ENCODE results near the gene AFM. TPM values are rescaled to one million over a fixed set of nuclear protein-coding genes. Genes with fewer than 3 reads are reported as not detected.

Gene AFM
- total RNA-seq, 6 experiments from 2014 or later, result 129 to 320 (median 169) TPM

GRCh38 chr4:73518340-73518739 lies 36.8 kb downstream of the AFM start:
- Histone ChIP-seq H3K36me3 (peaks cover 0 to 55% (median 22%) of the 10 kb centered on the region in 4 donors), H3K4me1 (no peaks in the 10 kb centered on the region), H3K27ac (no peak overlapping the region), H3K4me3 (no peak overlapping the region), H3K27me3 (no peaks in the 10 kb centered on the region), H3K9me3 (no peaks in the 10 kb centered on the region)
- peak in 2 of 4 donors; percentile 16 to 23 for ATAC-seq
- no CpG with 5 or more reads among the region's 3 CpGs for WGBS (ENCODE audit: insufficient coverage, low coverage, low lambda C conversion rate, missing lambda C conversion rate)
- no peak for DNase-seq
- no peak for TF ChIP-seq CTCF (IDR thresholded peaks at IDR 0.05)
- intact Hi-C loops (cut with DNase I), result no loop called here

- Histone ChIP-seq H3K27me3 (no peaks in the 10 kb centered on the region), H3K4me3 (no peak overlapping the region), H3K4me1 (no peaks in the 10 kb centered on the region), H3K36me3 (peaks cover 0 to 80% (median 31%) of the 10 kb centered on the region in 4 donors), H3K27ac (no peak overlapping the region), H3K9me3 (no peaks in the 10 kb centered on the region)
- no peak for TF ChIP-seq POLR2A (IDR thresholded peaks at IDR 0.05)
- no peak for TF ChIP-seq CTCF (IDR thresholded peaks at IDR 0.05)
- intact Hi-C loops (cut with DNase I), result no loop called here
- DNase-seq (no peak), ATAC-seq (peak in 2 of 4 donors; percentile 19 to 23)
- WGBS (ENCODE audit: insufficient coverage, low coverage, low lambda C conversion rate, missing lambda C conversion rate), result 61% methylated on average over 2 of the region's 4 CpGs
These were observed 39.3 kb downstream of the AFM start for GRCh38 chr4:73520821-73521220.

GRCh38 chr4:73523126-73523525 lies 41.6 kb downstream of the AFM start:
- H3K36me3 ChIP-seq, result peaks cover 0 to 90% (median 34%) of the 10 kb centered on the region in 4 donors
- 92% methylated on average over 2 of the region's 2 CpGs for WGBS (ENCODE audit: insufficient coverage, low coverage, low lambda C conversion rate, missing lambda C conversion rate)
- no peak for ATAC-seq

GRCh38 chr4:73525611-73526010 lies 44.1 kb downstream of the AFM start:
- H3K4me1 ChIP-seq, result peaks cover 0 to 5% (median 0%) of the 10 kb centered on the region in 4 donors
- no peaks in the 10 kb centered on the region for H3K9me3 ChIP-seq
- H3K4me3 ChIP-seq, result no peak overlapping the region
- TF ChIP-seq CTCF (IDR thresholded peaks at IDR 0.05) (no peak), POLR2A (IDR thresholded peaks at IDR 0.05) (no peak)
- ATAC-seq, result no peak
- H3K27ac ChIP-seq, result no peak overlapping the region
- no peak for DNase-seq
- WGBS (ENCODE audit: insufficient coverage, low coverage, low lambda C conversion rate, missing lambda C conversion rate), result 80% methylated on average over 1 of the region's 1 CpG
- no peaks in the 10 kb centered on the region for H3K27me3 ChIP-seq
- intact Hi-C loops (cut with DNase I), result no loop called here
- H3K36me3 ChIP-seq, result peaks cover 0 to 83% (median 26%) of the 10 kb centered on the region in 4 donors

More at GRCh38 chr4:73523126-73523525, 41.6 kb downstream of the AFM start:
- no peak overlapping the region for H3K27ac ChIP-seq
- no peaks in the 10 kb centered on the region for H3K4me1 ChIP-seq
- no peak for DNase-seq
- no peak for TF ChIP-seq CTCF (IDR thresholded peaks at IDR 0.05)
- no peak for TF ChIP-seq POLR2A (IDR thresholded peaks at IDR 0.05)
- no peaks in the 10 kb centered on the region for H3K9me3 ChIP-seq
- no peak overlapping the region for H3K4me3 ChIP-seq
- intact Hi-C loops (cut with DNase I), result no loop called here
- no peaks in the 10 kb centered on the region for H3K27me3 ChIP-seq

- no peak for TF ChIP-seq POLR2A (IDR thresholded peaks at IDR 0.05)
- TF ChIP-seq CTCF (IDR thresholded peaks at IDR 0.05), result no peak
- 77% methylated on average over 1 of the region's 1 CpG for WGBS (ENCODE audit: insufficient coverage, low coverage, low lambda C conversion rate, missing lambda C conversion rate)
- Histone ChIP-seq H3K27me3 (no peaks in the 10 kb centered on the region), H3K9me3 (no peaks in the 10 kb centered on the region), H3K4me3 (no peak overlapping the region), H3K36me3 (peaks cover 0 to 72% (median 22%) of the 10 kb centered on the region in 4 donors), H3K27ac (no peak overlapping the region), H3K4me1 (peaks cover 0 to 11% (median 0%) of the 10 kb centered on the region in 4 donors)
- intact Hi-C loops (cut with DNase I), result no loop called here
- DNase-seq, result no peak
- ATAC-seq, result no peak
These were observed 45.7 kb downstream of the AFM start for GRCh38 chr4:73527196-73527595.
